ENCODE measurements around the gene ACP2. TPM values are rescaled to one million over a fixed set of nuclear protein-coding genes. Genes with fewer than 3 reads are reported as not detected.

Gene ACP2
- polyA plus RNA-seq, 1 of the 3 experiments (the other 2 are of a cell fraction), result 17.5 TPM

- Histone ChIP-seq H3K9me3 (no peaks in the 10 kb centered on the region), H3K27ac (ENCODE audit: low read depth in 2 of 2, low read length in 1 of 2) (peak overlapping the region; percentile 23 to 40; a peak in 3 of 4 replicates), H3K9me2 (no peaks in the 10 kb centered on the region), H3K4me2 (no peak overlapping the region), H3K27me3 (ENCODE audit: insufficient read depth) (no peaks in the 10 kb centered on the region), H3K4me3 (ENCODE audit: low read depth in 2 of 2, low read length in 1 of 2) (no peak overlapping the region), H3K79me2 (ENCODE audit: insufficient read depth) (peaks cover 22% of the 10 kb centered on the region), H3F3A (replicated peaks; ENCODE audit: insufficient read depth) (peaks cover 3% of the 10 kb centered on the region), H4K20me1 (ENCODE audit: insufficient read depth) (peaks cover 9% of the 10 kb centered on the region), H3K9ac (no peak overlapping the region), H3K4me1 (ENCODE audit: control insufficient read depth in 1 of 2, insufficient read depth in 2 of 2, low read depth in 1 of 2, low read length in 1 of 2) (no peaks in the 10 kb centered on the region; a peak in 1 of 4 replicates), H2AFZ (ENCODE audit: low read depth) (no peak overlapping the region), H3K36me3 (replicated peaks in 1 of 2; ENCODE audit: control insufficient read depth in 1 of 2, insufficient read depth in 2 of 2, low read length in 1 of 2) (peaks cover 45 to 76% of the 10 kb centered on the region in 2 experiments)
- no peak for DNase-seq
- no peak for TF ChIP-seq CHD2 (IDR thresholded peaks at IDR 0.05; ENCODE audit: low read length, partially characterized antibody)
- no peak for TF ChIP-seq NRF1 (IDR thresholded peaks at IDR 0.05; ENCODE audit: low read depth, low read length)
- no peak for TF ChIP-seq PBX3 (IDR thresholded peaks at IDR 0.05)
- TF ChIP-seq USF2 (IDR thresholded peaks at IDR 0.05; ENCODE audit: borderline replicate concordance, low read depth, low read length), result no peak
- no peak for TF ChIP-seq CTCF (IDR thresholded peaks at IDR 0.05)
- TF ChIP-seq MXI1 (IDR thresholded peaks at IDR 0.05; ENCODE audit: low read depth, low read length), result no peak
- no peak for TF ChIP-seq ZBTB33 (IDR thresholded peaks at IDR 0.05; ENCODE audit: borderline replicate concordance, low read depth)
- TF ChIP-seq NFIC (IDR thresholded peaks at IDR 0.05; ENCODE audit: borderline replicate concordance), result no peak
- no peak for TF ChIP-seq TCF12 (IDR thresholded peaks at IDR 0.05)
- no peak for TF ChIP-seq YY1 (IDR thresholded peaks at IDR 0.05; ENCODE audit: low read depth)
- TF ChIP-seq GABPA (IDR thresholded peaks at IDR 0.05; ENCODE audit: low read depth), result no peak
- TF ChIP-seq RAD21 (IDR thresholded peaks at IDR 0.05; ENCODE audit: low read length), result no peak
- no peak for TF ChIP-seq POLR2AphosphoS5 (IDR thresholded peaks at IDR 0.05; ENCODE audit: low read depth, low read length)
- TF ChIP-seq TAF1 (IDR thresholded peaks at IDR 0.05; ENCODE audit: borderline replicate concordance, low read depth, low read length), result no peak
- no peak for TF ChIP-seq RCOR1 (IDR thresholded peaks at IDR 0.05; ENCODE audit: low read length)
- no peak for TF ChIP-seq FOXJ3 (CRISPR knock-in tag; IDR thresholded peaks at IDR 0.05)
- no peak for TF ChIP-seq IRF3 (IDR thresholded peaks at IDR 0.05; ENCODE audit: low read depth, low read length)
- no peak for TF ChIP-seq USF1 (IDR thresholded peaks at IDR 0.05; ENCODE audit: borderline replicate concordance, low read depth)
- POLR2A ChIA-PET, result no interaction called here
- CTCF ChIA-PET, result interaction anchor here (4.5 kb wide), 1 partner anchor 77 kb away, joined by 22 read pairs; no protein-coding TSS in a partner anchor
- 86% methylated on average over 3 of the region's 3 CpGs for WGBS (ENCODE audit: low lambda C conversion rate)
Observed at GRCh38 chr11:47278058-47278457, 29.4 kb upstream of the ACP2 start.

Data from SK-N-SH (cell line).